ENCODE data around the gene STK32B.

DNA sequence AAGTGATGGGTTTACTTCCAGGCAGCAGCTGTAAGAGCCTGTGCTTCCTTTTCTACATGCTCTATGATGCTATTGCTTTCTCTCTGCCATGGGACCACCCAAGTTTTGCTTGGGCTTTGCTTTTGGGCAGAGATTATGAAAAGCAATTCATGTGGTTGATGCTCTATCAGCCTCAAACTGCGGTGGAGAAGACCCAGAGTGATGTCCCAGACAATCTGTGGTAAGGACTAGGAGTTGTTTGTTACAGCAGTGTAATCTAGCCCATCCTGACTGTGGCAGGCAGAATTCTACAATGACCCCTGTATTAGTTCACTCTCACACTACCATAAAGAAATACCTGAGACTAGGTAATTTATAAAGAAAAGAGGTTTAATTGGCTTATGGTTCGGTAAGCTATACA lies 22.8 kb upstream of the STK32B start:
- TF ChIP-seq, protein P1, sequence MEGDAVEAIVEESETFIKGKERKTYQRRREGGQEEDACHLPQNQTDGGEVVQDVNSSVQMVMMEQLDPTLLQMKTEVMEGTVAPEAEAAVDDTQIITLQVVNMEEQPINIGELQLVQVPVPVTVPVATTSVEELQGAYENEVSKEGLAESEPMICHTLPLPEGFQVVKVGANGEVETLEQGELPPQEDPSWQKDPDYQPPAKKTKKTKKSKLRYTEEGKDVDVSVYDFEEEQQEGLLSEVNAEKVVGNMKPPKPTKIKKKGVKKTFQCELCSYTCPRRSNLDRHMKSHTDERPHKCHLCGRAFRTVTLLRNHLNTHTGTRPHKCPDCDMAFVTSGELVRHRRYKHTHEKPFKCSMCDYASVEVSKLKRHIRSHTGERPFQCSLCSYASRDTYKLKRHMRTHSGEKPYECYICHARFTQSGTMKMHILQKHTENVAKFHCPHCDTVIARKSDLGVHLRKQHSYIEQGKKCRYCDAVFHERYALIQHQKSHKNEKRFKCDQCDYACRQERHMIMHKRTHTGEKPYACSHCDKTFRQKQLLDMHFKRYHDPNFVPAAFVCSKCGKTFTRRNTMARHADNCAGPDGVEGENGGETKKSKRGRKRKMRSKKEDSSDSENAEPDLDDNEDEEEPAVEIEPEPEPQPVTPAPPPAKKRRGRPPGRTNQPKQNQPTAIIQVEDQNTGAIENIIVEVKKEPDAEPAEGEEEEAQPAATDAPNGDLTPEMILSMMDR (IDR thresholded peaks at IDR 0.05): no peak
- TF ChIP-seq POLR2A (IDR thresholded peaks at IDR 0.05) (no peak), EP300 (IDR thresholded peaks at IDR 0.05) (no peak)
